HEK293 (cell line): ENCODE data around the gene MRPS31.
"Not testable (repeated sequence)": the region's sequence is repeated elsewhere in the genome, so short reads cannot be mapped to it uniquely, and the experiment has no call there.

Source experiments
- HOXA7 ChIP-seq: sonication (generic); formaldehyde crosslinking; IDR thresholded peaks from 2 replicates; pipeline ENCODE4 v1.8.1; 2022; ENCODE audit warnings: missing genetic modification reagents, borderline replicate concordance
- KLF1 ChIP-seq: fragments of 450-650 bp; formaldehyde crosslinking; IDR thresholded peaks from 2 replicates; pipeline ENCODE4 v1.5.1; 2016; ENCODE audit warnings: missing biosample characterization, missing genetic modification characterization
- ZNF184 ChIP-seq: fragments of 450-650 bp; IDR thresholded peaks from 2 replicates; pipeline ENCODE4 v1.5.1; 2018; ENCODE audit warnings: missing biosample characterization, mild to moderate bottlenecking, missing genetic modification characterization
- ZNF510 ChIP-seq: fragments of 450-650 bp; formaldehyde crosslinking; IDR thresholded peaks from 2 replicates; pipeline ENCODE4 v1.5.1; 2018; ENCODE audit warnings: mild to moderate bottlenecking, missing genetic modification characterization, missing biosample characterization; ENCODE audit not compliant: insufficient replicate concordance
- ZNF529 ChIP-seq: fragments of 450-650 bp; formaldehyde crosslinking; IDR thresholded peaks from 2 replicates; pipeline ENCODE4 v1.5.1; 2017; ENCODE audit warnings: missing genetic modification characterization, missing biosample characterization; ENCODE audit not compliant: insufficient replicate concordance
- ZNF658 ChIP-seq: fragments of 450-650 bp; formaldehyde crosslinking; IDR thresholded peaks from 2 replicates; pipeline ENCODE4; 2016; ENCODE audit warnings: missing biosample characterization, missing genetic modification characterization
- ZSCAN30 ChIP-seq: fragments of 450-650 bp; IDR thresholded peaks from 2 replicates; pipeline ENCODE4 v1.5.1; 2018; ENCODE audit warnings: missing biosample characterization, mild to moderate bottlenecking, missing genetic modification characterization, moderate library complexity
- TF ChIP-seq, protein P1 (sequence below): fragments of 450-650 bp; formaldehyde crosslinking; IDR thresholded peaks from 2 replicates; pipeline ENCODE4 v1.5.1; 2016; ENCODE audit warnings: missing biosample characterization, missing genetic modification characterization, borderline replicate concordance
- TF ChIP-seq, protein P2 (sequence below): fragments of 450-650 bp; formaldehyde crosslinking; IDR thresholded peaks from 2 replicates; pipeline ENCODE4 v1.5.1; 2016; ENCODE audit warnings: missing biosample characterization, missing genetic modification characterization
- TF ChIP-seq, protein P3 (sequence below): fragments of 450-650 bp; formaldehyde crosslinking; IDR thresholded peaks from 2 replicates; pipeline ENCODE4 v1.5.1; 2016; ENCODE audit warnings: missing biosample characterization, missing genetic modification characterization
- TF ChIP-seq, protein P4 (sequence below): fragments of 450-650 bp; formaldehyde crosslinking; IDR thresholded peaks from 2 replicates; pipeline ENCODE4 v1.5.1; 2016; ENCODE audit warnings: missing biosample characterization, missing genetic modification characterization

DNA sequence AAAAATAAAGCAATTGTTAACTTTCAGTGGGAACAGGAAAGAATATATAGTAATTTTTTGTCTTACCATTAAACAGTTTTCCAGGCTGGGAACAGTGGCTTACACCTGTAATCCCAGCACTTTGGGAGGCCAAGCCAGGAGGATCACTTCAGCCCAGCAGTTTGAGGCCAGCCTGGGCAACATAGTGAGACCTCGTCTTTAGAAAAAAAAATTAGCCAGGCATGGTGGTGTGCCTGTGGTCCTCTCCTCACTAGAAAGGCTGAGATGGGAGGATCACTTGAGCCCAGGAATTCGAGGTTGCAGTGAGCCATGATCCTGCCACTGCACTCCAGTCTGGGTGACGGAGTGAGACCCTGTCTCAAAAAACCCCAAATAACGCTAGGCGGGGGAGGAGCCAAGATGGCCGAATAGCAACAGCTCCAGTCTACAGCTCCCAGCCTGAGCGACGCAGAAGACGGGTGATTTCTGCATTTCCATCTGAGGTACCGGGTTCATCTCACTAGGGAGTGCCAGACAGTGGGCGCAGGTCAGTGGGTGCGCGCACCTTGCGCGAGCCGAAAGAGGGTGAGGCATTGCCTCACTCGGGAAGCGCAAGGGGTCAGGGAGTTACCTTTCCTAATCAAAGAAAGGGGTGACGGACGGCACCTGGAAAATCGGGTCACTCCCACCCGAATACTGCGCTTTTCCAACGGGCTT lies 36.3 kb downstream of the MRPS31 start:
- not testable (repeated sequence) for TF ChIP-seq ZNF658 (tag by site-specific recombination); KLF1 (tag by site-specific recombination); ZNF510 (tag by site-specific recombination); ZNF529 (tag by site-specific recombination); ZSCAN30; ZNF184 (tag by site-specific recombination); HOXA7
- TF ChIP-seq, protein P1, sequence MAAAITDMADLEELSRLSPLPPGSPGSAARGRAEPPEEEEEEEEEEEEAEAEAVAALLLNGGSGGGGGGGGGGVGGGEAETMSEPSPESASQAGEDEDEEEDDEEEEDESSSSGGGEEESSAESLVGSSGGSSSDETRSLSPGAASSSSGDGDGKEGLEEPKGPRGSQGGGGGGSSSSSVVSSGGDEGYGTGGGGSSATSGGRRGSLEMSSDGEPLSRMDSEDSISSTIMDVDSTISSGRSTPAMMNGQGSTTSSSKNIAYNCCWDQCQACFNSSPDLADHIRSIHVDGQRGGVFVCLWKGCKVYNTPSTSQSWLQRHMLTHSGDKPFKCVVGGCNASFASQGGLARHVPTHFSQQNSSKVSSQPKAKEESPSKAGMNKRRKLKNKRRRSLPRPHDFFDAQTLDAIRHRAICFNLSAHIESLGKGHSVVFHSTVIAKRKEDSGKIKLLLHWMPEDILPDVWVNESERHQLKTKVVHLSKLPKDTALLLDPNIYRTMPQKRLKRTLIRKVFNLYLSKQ (tag by site-specific recombination) = not testable (repeated sequence)
- TF ChIP-seq, protein P2, sequence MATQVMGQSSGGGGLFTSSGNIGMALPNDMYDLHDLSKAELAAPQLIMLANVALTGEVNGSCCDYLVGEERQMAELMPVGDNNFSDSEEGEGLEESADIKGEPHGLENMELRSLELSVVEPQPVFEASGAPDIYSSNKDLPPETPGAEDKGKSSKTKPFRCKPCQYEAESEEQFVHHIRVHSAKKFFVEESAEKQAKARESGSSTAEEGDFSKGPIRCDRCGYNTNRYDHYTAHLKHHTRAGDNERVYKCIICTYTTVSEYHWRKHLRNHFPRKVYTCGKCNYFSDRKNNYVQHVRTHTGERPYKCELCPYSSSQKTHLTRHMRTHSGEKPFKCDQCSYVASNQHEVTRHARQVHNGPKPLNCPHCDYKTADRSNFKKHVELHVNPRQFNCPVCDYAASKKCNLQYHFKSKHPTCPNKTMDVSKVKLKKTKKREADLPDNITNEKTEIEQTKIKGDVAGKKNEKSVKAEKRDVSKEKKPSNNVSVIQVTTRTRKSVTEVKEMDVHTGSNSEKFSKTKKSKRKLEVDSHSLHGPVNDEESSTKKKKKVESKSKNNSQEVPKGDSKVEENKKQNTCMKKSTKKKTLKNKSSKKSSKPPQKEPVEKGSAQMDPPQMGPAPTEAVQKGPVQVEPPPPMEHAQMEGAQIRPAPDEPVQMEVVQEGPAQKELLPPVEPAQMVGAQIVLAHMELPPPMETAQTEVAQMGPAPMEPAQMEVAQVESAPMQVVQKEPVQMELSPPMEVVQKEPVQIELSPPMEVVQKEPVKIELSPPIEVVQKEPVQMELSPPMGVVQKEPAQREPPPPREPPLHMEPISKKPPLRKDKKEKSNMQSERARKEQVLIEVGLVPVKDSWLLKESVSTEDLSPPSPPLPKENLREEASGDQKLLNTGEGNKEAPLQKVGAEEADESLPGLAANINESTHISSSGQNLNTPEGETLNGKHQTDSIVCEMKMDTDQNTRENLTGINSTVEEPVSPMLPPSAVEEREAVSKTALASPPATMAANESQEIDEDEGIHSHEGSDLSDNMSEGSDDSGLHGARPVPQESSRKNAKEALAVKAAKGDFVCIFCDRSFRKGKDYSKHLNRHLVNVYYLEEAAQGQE (tag by site-specific recombination) = not testable (repeated sequence)
- TF ChIP-seq, protein P3, sequence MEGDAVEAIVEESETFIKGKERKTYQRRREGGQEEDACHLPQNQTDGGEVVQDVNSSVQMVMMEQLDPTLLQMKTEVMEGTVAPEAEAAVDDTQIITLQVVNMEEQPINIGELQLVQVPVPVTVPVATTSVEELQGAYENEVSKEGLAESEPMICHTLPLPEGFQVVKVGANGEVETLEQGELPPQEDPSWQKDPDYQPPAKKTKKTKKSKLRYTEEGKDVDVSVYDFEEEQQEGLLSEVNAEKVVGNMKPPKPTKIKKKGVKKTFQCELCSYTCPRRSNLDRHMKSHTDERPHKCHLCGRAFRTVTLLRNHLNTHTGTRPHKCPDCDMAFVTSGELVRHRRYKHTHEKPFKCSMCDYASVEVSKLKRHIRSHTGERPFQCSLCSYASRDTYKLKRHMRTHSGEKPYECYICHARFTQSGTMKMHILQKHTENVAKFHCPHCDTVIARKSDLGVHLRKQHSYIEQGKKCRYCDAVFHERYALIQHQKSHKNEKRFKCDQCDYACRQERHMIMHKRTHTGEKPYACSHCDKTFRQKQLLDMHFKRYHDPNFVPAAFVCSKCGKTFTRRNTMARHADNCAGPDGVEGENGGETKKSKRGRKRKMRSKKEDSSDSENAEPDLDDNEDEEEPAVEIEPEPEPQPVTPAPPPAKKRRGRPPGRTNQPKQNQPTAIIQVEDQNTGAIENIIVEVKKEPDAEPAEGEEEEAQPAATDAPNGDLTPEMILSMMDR = not testable (repeated sequence)
- TF ChIP-seq, protein P4, sequence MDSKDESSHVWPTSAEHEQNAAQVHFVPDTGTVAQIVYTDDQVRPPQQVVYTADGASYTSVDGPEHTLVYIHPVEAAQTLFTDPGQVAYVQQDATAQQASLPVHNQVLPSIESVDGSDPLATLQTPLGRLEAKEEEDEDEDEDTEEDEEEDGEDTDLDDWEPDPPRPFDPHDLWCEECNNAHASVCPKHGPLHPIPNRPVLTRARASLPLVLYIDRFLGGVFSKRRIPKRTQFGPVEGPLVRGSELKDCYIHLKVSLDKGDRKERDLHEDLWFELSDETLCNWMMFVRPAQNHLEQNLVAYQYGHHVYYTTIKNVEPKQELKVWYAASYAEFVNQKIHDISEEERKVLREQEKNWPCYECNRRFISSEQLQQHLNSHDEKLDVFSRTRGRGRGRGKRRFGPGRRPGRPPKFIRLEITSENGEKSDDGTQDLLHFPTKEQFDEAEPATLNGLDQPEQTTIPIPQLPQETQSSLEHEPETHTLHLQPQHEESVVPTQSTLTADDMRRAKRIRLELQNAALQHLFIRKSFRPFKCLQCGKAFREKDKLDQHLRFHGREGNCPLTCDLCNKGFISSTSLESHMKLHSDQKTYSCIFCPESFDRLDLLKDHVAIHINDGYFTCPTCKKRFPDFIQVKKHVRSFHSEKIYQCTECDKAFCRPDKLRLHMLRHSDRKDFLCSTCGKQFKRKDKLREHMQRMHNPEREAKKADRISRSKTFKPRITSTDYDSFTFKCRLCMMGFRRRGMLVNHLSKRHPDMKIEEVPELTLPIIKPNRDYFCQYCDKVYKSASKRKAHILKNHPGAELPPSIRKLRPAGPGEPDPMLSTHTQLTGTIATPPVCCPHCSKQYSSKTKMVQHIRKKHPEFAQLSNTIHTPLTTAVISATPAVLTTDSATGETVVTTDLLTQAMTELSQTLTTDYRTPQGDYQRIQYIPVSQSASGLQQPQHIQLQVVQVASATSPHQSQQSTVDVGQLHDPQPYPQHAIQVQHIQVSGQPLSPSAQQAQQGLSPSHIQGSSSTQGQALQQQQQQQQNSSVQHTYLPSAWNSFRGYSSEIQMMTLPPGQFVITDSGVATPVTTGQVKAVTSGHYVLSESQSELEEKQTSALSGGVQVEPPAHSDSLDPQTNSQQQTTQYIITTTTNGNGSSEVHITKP (tag by site-specific recombination) = not testable (repeated sequence)
